ENCODE measurements around the gene CNDP1. TPM values are rescaled to one million over a fixed set of nuclear protein-coding genes. Genes with fewer than 3 reads are reported as not detected.

The CNDP1 gene
- total and polyA plus RNA-seq, 2 donors (not counting 1 experiment from before 2014, with no cell fraction given): 0.19 to 0.57 TPM

GRCh38 chr18:74516271-74517235, 17.7 kb upstream of the CNDP1 start:
- H3K4me3 ChIP-seq (ENCODE audit: control extremely low read depth in 1 of 5, extremely low read depth in 1 of 5, insufficient read depth in 1 of 5, low read depth in 2 of 5, low read length in 4 of 5): no peak overlapping the region
- H4K20me1 ChIP-seq (ENCODE audit: control insufficient read depth, insufficient read depth, low read length, poor library complexity, severe bottlenecking): peaks cover 48% of the 10 kb centered on the region
- H3K4me1 ChIP-seq (ENCODE audit: control insufficient read depth in 2 of 2, insufficient read depth in 2 of 2, low read length in 2 of 2): no peaks in the 10 kb centered on the region
- no peak overlapping the region for H2AFZ ChIP-seq (ENCODE audit: insufficient read depth, low read depth, low read length, poor library complexity, severe bottlenecking)
- peaks cover 4 to 98% of the 10 kb centered on the region in 2 experiments for H3K36me3 ChIP-seq (replicated peaks in 1 of 2; ENCODE audit: control extremely low read depth in 1 of 2, control insufficient read depth in 1 of 2, extremely low read depth in 1 of 2, insufficient read depth in 2 of 2, low read length in 1 of 2)
- H3K27me3 ChIP-seq (replicated peaks in 1 of 4; ENCODE audit: control extremely low read depth in 1 of 4, control insufficient read depth in 3 of 4, insufficient read depth in 4 of 4, low read length in 3 of 4): no peaks in the 10 kb centered on the region
- no peak overlapping the region for H3K4me2 ChIP-seq (replicated peaks; ENCODE audit: low read depth, low read length, poor library complexity, severe bottlenecking)
- ATAC-seq (ENCODE audit: low read depth) (no peak), DNase-seq (no peak)
- ChIA-PET POLR2A (interaction anchor here (0.6 kb wide), 1 partner anchor 1755 kb away, joined by 3 read pairs; no protein-coding TSS in a partner anchor), CTCF (interaction anchor here (1.1 kb wide), 1 partner anchor 464 kb away, joined by 3 read pairs; no protein-coding TSS in a partner anchor)
- over 99% methylated on average over 34 of the region's 35 CpGs for WGBS (ENCODE audit: insufficient coverage)
- no peaks in the 10 kb centered on the region for H3K9me3 Mint-ChIP-seq (ENCODE audit: insufficient read depth)
- no peak overlapping the region for H3K4me3 Mint-ChIP-seq
- no peaks in the 10 kb centered on the region for H3K9me3 ChIP-seq (ENCODE audit: control extremely low read depth in 1 of 3, control insufficient read depth in 2 of 3, insufficient read depth in 1 of 3, low read length in 2 of 3)
- H3K79me2 ChIP-seq (ENCODE audit: control insufficient read depth, insufficient read depth, low read length): peaks cover 26% of the 10 kb centered on the region
- H3K27ac Mint-ChIP-seq: no peak overlapping the region
- H3K9ac ChIP-seq (ENCODE audit: low read length): no peak overlapping the region
- no peaks in the 10 kb centered on the region for H3K4me1 Mint-ChIP-seq
- intact Hi-C loops (cut with micrococcal nuclease): no loop called here
- no peak for TF ChIP-seq CTCF (IDR thresholded peaks at IDR 0.05)
- no peak for TF ChIP-seq EZH2 (IDR thresholded peaks at IDR 0.05; ENCODE audit: borderline replicate concordance, insufficient read depth, low read depth, low read length, poor library complexity, severe bottlenecking)
- H3K27me3 Mint-ChIP-seq: no peaks in the 10 kb centered on the region
- no peak overlapping the region for H3K27ac ChIP-seq (ENCODE audit: low read length in 2 of 2)

GRCh38 chr18:74517236-74517630, 17.1 kb upstream of the CNDP1 start:
- ATAC-seq (ENCODE audit: low read depth) (no peak), DNase-seq (no peak)
- no peak overlapping the region for H3K9ac ChIP-seq (ENCODE audit: low read length)
- ChIA-PET CTCF (no interaction called here), POLR2A (interaction anchor here (0.6 kb wide), 1 partner anchor 1755 kb away, joined by 3 read pairs; no protein-coding TSS in a partner anchor)
- H3K4me3 ChIP-seq (ENCODE audit: control extremely low read depth in 1 of 5, extremely low read depth in 1 of 5, insufficient read depth in 1 of 5, low read depth in 2 of 5, low read length in 4 of 5): no peak overlapping the region
- no peaks in the 10 kb centered on the region for H3K9me3 Mint-ChIP-seq (ENCODE audit: insufficient read depth)
- TF ChIP-seq EZH2 (IDR thresholded peaks at IDR 0.05; ENCODE audit: borderline replicate concordance, insufficient read depth, low read depth, low read length, poor library complexity, severe bottlenecking) (no peak), CTCF (IDR thresholded peaks at IDR 0.05) (no peak)
- peaks cover 4 to 98% of the 10 kb centered on the region in 2 experiments for H3K36me3 ChIP-seq (replicated peaks in 1 of 2; ENCODE audit: control extremely low read depth in 1 of 2, control insufficient read depth in 1 of 2, extremely low read depth in 1 of 2, insufficient read depth in 2 of 2, low read length in 1 of 2)
- H3K27me3 ChIP-seq (replicated peaks in 1 of 4; ENCODE audit: control extremely low read depth in 1 of 4, control insufficient read depth in 3 of 4, insufficient read depth in 4 of 4, low read length in 3 of 4): no peaks in the 10 kb centered on the region
- H3K79me2 ChIP-seq (ENCODE audit: control insufficient read depth, insufficient read depth, low read length): peaks cover 22% of the 10 kb centered on the region
- H3K27ac ChIP-seq (ENCODE audit: low read length in 2 of 2): no peak overlapping the region
- intact Hi-C loops (cut with micrococcal nuclease): no loop called here
- no peaks in the 10 kb centered on the region for H3K27me3 Mint-ChIP-seq
- 99% methylated on average over 15 of the region's 15 CpGs for WGBS (ENCODE audit: insufficient coverage)
- no peak overlapping the region for H3K4me2 ChIP-seq (replicated peaks; ENCODE audit: low read depth, low read length, poor library complexity, severe bottlenecking)
- H3K4me1 Mint-ChIP-seq: no peaks in the 10 kb centered on the region
- H3K4me3 Mint-ChIP-seq: no peak overlapping the region
- no peaks in the 10 kb centered on the region for H3K4me1 ChIP-seq (ENCODE audit: control insufficient read depth in 2 of 2, insufficient read depth in 2 of 2, low read length in 2 of 2)
- H4K20me1 ChIP-seq (ENCODE audit: control insufficient read depth, insufficient read depth, low read length, poor library complexity, severe bottlenecking): peaks cover 42% of the 10 kb centered on the region
- no peaks in the 10 kb centered on the region for H3K9me3 ChIP-seq (ENCODE audit: control extremely low read depth in 1 of 3, control insufficient read depth in 2 of 3, insufficient read depth in 1 of 3, low read length in 2 of 3)
- H3K27ac Mint-ChIP-seq: no peak overlapping the region
- H2AFZ ChIP-seq (ENCODE audit: insufficient read depth, low read depth, low read length, poor library complexity, severe bottlenecking): no peak overlapping the region

All from B cell (primary cell).